Adrenal gland (tissue), 5 donors: ENCODE results near the gene IMPG2.

Source experiments
- POLR2A ChIP-seq, 2 donors: fragments of 450-650 bp; IDR thresholded peaks; one replicate each; pipeline ENCODE4 v1.6.1; 2017; ENCODE audit warnings: antibody characterized with exemption in 2 of 2, mild to moderate bottlenecking in 2 of 2, moderate library complexity in 1 of 2
- TF ChIP-seq, protein P1 (sequence below), 6 experiments: fragments of 450-650 bp in 4 of 6; fragments of 200-600 bp in 2 of 6; sonication (generic) in 1 of 6; IDR thresholded peaks; 1 replicate in 5 of 6; 2 replicates in 1 of 6; pipeline versions ENCODE4 v1.5.1 to v1.8.0; 2016 to 2021; ENCODE audit warnings: antibody characterized with exemption in 6 of 6, mild to moderate bottlenecking in 2 of 6, moderate library complexity in 1 of 6
- donor health status: DM: no; HTN: no; CAD: no.

DNA sequence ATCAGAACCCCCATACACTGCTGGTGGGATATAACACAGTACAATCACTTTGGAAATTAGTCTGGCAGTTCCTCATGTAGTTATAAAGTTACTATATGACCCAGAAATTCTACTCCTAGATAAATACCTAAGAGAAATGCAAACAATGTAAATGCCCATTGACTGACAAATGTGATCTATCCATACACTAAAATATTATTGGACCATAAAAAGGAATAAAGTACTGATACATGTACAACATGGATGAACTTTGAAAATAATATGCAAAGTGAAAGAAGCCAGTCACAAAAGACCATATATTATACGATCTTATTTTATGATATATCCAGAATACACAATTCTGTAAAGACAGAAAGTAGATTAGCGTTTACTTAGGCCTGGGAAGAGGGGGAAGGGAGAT lies 7.8 kb downstream of the IMPG2 start:
- TF ChIP-seq, protein P1, sequence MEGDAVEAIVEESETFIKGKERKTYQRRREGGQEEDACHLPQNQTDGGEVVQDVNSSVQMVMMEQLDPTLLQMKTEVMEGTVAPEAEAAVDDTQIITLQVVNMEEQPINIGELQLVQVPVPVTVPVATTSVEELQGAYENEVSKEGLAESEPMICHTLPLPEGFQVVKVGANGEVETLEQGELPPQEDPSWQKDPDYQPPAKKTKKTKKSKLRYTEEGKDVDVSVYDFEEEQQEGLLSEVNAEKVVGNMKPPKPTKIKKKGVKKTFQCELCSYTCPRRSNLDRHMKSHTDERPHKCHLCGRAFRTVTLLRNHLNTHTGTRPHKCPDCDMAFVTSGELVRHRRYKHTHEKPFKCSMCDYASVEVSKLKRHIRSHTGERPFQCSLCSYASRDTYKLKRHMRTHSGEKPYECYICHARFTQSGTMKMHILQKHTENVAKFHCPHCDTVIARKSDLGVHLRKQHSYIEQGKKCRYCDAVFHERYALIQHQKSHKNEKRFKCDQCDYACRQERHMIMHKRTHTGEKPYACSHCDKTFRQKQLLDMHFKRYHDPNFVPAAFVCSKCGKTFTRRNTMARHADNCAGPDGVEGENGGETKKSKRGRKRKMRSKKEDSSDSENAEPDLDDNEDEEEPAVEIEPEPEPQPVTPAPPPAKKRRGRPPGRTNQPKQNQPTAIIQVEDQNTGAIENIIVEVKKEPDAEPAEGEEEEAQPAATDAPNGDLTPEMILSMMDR (IDR thresholded peaks at IDR 0.05): no peak
- no peak for TF ChIP-seq POLR2A (IDR thresholded peaks at IDR 0.05)
